ENCODE results near the gene RAB6A.
"Not testable (repeated sequence)": the region's sequence is repeated elsewhere in the genome, so short reads cannot be mapped to it uniquely, and the experiment has no call there.

Gene RAB6A

DNA sequence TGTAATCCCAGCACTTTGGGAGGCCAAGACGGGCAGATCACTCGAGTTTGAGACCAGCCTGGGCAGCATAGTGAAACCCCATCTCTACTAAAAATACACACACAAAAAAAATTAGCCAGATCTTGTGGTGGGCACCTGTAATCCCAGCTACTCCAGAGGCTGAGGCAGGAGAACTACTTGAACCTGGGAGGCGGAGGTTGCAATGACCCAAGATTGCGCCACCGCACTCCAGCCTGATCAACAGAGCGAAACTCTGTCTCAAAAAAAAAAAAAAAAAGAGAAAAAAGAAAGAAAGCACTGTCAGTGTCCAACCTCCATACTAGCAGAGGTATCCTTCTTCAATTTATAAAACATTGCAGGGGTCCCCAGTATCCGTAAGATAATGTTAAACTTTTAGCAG is 17.8 kb downstream of the RAB6A start:
- no peak overlapping the region for H3K4me3 ChIP-seq (ENCODE audit: low read length)
- no peak for DNase-seq (ENCODE audit: low read depth)
- TF ChIP-seq, protein P1, sequence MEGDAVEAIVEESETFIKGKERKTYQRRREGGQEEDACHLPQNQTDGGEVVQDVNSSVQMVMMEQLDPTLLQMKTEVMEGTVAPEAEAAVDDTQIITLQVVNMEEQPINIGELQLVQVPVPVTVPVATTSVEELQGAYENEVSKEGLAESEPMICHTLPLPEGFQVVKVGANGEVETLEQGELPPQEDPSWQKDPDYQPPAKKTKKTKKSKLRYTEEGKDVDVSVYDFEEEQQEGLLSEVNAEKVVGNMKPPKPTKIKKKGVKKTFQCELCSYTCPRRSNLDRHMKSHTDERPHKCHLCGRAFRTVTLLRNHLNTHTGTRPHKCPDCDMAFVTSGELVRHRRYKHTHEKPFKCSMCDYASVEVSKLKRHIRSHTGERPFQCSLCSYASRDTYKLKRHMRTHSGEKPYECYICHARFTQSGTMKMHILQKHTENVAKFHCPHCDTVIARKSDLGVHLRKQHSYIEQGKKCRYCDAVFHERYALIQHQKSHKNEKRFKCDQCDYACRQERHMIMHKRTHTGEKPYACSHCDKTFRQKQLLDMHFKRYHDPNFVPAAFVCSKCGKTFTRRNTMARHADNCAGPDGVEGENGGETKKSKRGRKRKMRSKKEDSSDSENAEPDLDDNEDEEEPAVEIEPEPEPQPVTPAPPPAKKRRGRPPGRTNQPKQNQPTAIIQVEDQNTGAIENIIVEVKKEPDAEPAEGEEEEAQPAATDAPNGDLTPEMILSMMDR (conservative IDR thresholded peaks at IDR 0.05; ENCODE audit: low read length), result no peak

DNA sequence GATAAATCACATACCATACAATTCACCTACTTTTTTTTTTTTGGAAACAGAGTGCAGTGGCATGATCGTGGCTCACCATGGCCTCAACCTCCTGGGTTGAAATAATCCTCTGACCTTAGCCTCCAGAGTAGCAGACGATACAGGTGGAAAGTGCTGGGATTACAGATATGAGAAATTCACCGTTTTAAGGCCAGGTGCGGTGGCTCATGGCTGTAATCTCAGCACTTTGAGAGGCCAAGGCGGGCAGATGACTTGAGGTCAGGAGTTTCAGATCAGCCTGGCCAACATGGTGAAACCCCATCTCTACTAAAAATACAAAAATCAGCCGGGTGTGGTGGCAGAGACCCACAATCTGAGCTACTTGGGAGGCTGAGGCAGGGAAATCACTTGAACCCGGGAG is 24.9 kb downstream of the RAB6A start:
- not testable (repeated sequence) for H3K4me3 ChIP-seq (ENCODE audit: low read length); DNase-seq (ENCODE audit: low read depth)

DNA sequence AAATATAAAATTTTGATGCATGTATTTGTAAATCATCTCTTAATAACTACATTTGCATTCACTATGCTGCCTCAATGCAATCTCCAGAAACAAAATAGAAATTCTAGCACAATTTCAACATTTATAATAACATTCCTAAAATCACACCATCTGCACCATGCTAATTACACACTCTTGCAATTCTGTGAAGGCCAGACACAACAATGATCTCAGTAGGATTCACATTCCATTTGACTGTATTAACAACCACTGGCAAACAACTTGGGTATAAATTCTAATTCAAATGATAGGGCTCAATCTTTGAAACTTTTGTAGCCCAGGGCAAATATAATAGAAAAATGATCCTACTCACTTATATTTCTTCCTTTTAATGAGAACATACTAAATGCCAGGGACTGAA is 25.9 kb downstream of the RAB6A start:
- TF ChIP-seq, protein P1 (conservative IDR thresholded peaks at IDR 0.05; ENCODE audit: low read length), result no peak
- H3K4me3 ChIP-seq (ENCODE audit: low read length), result no peak overlapping the region
- peak; percentile 77 for DNase-seq (ENCODE audit: low read depth)

DNA sequence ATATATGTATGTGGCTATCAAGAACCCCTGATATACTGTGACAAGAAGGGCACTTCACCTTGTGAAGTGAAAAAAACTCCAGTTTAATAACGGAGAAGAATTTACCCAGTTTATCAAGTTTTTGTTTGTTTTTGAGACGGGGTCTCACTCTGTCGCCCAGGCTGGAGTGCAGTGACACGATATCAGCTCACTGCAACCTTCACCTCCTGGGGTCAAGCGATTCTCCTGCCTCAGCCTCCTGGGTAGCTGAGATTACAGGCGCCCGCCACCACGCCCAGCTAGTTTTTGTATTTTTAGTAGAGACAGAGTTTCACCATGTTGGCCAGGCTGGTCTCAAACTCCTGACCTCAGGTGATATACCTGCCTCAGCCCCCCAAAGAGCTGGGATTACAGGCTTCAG is 26.9 kb downstream of the RAB6A start:
- H3K4me3 ChIP-seq (ENCODE audit: low read length); DNase-seq (ENCODE audit: low read depth): not testable (repeated sequence)

DNA sequence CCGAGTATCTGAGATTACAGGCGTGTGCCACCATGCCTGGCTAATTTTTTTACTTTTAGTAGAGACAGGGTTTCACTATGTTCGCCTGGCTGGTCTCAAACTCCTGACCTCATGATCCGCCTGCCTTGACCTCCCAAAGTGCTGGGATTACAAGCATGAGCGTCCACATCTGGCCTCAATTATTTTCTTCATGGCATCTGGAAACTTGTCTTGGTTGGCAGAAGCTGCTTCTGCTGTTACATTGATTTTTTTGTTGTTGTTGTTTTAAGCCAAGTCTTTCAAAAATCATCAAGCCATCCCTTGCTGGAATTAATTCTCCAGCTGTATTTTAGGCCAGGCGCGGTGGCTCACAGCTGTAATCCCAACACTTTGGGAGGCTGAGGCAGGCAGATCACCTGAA is 27.9 kb downstream of the RAB6A start:
- peak; percentile 50 for DNase-seq (ENCODE audit: low read depth)
- not testable (repeated sequence) for H3K4me3 ChIP-seq (ENCODE audit: low read length)

DNA sequence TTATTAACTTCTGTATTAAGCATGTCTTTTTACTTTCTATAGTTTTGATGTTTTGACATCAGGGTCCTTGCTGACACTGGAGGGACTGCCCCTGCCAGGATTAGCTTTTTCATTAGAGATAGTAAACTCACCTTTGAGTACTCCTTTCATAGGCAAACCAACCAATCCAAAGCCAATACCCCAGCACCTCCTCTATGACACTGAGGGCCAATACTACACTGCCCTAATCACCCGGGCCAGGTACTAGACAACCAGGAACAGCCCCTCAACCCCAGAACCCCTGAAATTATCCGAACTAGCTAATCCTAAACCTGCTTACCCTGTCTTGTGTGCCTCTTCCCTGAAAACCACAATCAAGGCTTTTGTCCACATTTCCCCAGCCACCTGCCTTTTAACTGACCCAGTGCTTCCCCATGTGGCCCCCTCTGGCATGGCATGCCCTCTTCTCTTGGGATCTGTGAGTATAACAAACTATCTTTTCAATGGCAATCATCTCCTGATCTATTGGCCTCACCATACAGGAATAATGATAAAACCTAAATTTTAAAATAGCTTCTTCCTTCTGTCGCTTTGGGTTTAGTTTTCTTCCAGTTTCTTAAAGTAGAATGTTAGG is 31.2 kb downstream of the RAB6A start:
- DNase-seq (ENCODE audit: low read depth), result no peak
- TF ChIP-seq, protein P1 (conservative IDR thresholded peaks at IDR 0.05; ENCODE audit: low read length), result peak; percentile 43
- H3K4me3 ChIP-seq (ENCODE audit: low read length), result no peak overlapping the region

DNA sequence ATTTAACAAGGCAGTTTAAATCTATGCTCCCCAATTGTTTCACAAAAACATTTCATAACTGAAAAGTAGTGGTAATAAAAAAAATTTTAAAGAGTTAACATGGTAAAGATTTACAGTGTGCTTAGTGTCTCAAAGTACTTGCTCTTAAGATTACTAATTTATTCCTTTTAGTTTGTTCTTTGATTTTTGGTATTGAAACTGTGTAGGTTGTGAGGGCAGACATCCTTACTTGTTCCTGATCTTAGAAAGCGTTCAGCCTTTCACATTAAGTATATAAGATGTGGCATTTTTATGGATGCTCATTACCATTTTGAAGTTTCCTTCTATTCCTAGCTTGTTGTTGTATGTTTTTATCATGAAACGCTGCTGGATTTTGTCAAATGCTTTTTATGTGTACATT is 32.9 kb downstream of the RAB6A start:
- no peak for DNase-seq (ENCODE audit: low read depth)
- H3K4me3 ChIP-seq (ENCODE audit: low read length), result no peak overlapping the region
- TF ChIP-seq, protein P1 (conservative IDR thresholded peaks at IDR 0.05; ENCODE audit: low read length), result no peak

DNA sequence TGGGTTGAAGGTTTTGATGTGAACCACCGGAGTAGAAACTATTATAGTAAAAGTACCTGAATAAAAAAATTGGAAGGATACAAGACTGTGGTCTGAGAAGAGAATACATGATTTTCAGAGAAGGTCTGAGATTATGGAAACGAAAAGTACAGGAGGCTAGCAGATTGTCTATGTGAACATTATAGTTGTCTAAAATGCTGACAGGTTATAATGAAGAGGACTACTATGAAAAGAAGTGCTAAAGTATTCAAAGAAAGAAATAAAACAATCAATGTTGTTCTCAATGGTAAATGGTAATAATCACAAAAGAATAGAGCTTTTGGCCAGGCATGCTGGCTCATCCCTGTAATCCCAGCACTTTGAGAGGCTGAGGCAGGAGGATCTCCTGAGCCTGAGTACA is 34.0 kb downstream of the RAB6A start:
- DNase-seq (ENCODE audit: low read depth), result no peak
- no peak overlapping the region for H3K4me3 ChIP-seq (ENCODE audit: low read length)
- TF ChIP-seq, protein P1 (conservative IDR thresholded peaks at IDR 0.05; ENCODE audit: low read length), result no peak

DNA sequence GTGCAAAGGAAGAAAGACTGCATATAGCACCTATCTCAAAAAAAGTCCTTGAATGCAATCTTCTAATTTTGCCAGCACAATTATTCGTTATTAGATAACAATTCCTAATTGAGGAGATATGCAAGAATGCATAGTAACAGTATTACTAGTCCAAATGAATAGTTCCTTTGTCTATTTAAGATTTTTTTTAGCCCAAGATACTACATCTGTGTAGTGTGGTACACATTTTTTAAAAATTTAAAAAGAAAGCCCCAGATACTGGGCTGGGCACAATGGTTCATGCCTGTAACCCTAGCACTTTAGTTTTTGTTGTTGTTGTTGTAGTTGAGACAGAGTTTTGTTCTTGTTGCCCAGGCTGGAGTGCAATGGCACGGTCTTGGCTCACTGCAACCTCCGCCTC is 43.7 kb downstream of the RAB6A start:
- H3K4me3 ChIP-seq (ENCODE audit: low read length), result no peak overlapping the region
- DNase-seq (ENCODE audit: low read depth), result no peak
- TF ChIP-seq, protein P1 (conservative IDR thresholded peaks at IDR 0.05; ENCODE audit: low read length), result no peak
